ENCODE results near the gene LCE4A.

The LCE4A gene

DNA sequence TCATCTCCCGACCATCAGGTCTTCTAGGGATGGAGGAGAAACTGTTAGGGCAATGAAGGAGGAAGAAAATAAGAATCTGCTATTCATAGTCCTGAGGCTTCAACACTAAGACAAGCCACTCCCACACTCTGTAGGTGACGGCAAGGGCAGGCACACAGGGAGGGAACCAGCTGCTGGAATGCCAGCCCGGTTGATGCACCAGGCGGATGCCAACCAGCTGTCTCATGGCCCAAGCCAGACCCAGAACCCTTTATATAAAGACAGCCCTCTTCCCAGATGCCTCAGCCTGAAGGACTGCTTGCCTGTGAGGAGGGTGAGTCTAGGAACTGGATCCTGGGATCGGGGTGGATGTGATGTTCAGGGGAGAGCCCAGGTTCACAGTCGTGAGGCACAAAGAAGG, 49.8 kb downstream of the LCE4A start, which contains the start of gene KPRP:
Gene KPRP (plus strand): TSS at position 279 of the 400 bp plus-strand sequence. CDS start 1,564 bp downstream, outside the sequence.
- Histone ChIP-seq H3K4me1 (ENCODE audit: insufficient read depth, low read length) (no peaks in the 10 kb centered on the region), H3K36me3 (ENCODE audit: insufficient read depth, low read length) (no peaks in the 10 kb centered on the region), H2AFZ (ENCODE audit: low read depth, low read length) (no peak within 1 kb of the TSS), H3K27me3 (ENCODE audit: insufficient read depth, low read length, poor library complexity) (no peaks in the 10 kb centered on the region), H3K79me2 (ENCODE audit: insufficient read depth, low read length) (no peaks in the 10 kb centered on the region), H3K27ac (ENCODE audit: low read length) (no peak within 1 kb of the TSS), H3K4me2 (ENCODE audit: insufficient read depth, low read length) (no peak within 1 kb of the TSS), H3K9me3 (ENCODE audit: insufficient read depth, low read length, severe bottlenecking) (no peaks in the 10 kb centered on the region), H3K9ac (ENCODE audit: low read depth, low read length) (no peak within 1 kb of the TSS), H3K4me3 (ENCODE audit: low read depth in 1 of 2, low read length in 2 of 2) (no peak within 1 kb of the TSS), H4K20me1 (ENCODE audit: insufficient read depth, low read length) (no peaks in the 10 kb centered on the region)
- DNase-seq, result no peak
- no peak for ATAC-seq (ENCODE audit: insufficient read depth, low read depth)
- TF ChIP-seq EZH2 (IDR thresholded peaks at IDR 0.05; ENCODE audit: borderline replicate concordance, low read depth, low read length, severe bottlenecking), result no peak
- TF ChIP-seq, protein P1, sequence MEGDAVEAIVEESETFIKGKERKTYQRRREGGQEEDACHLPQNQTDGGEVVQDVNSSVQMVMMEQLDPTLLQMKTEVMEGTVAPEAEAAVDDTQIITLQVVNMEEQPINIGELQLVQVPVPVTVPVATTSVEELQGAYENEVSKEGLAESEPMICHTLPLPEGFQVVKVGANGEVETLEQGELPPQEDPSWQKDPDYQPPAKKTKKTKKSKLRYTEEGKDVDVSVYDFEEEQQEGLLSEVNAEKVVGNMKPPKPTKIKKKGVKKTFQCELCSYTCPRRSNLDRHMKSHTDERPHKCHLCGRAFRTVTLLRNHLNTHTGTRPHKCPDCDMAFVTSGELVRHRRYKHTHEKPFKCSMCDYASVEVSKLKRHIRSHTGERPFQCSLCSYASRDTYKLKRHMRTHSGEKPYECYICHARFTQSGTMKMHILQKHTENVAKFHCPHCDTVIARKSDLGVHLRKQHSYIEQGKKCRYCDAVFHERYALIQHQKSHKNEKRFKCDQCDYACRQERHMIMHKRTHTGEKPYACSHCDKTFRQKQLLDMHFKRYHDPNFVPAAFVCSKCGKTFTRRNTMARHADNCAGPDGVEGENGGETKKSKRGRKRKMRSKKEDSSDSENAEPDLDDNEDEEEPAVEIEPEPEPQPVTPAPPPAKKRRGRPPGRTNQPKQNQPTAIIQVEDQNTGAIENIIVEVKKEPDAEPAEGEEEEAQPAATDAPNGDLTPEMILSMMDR (IDR thresholded peaks at IDR 0.05; ENCODE audit: borderline replicate concordance, extremely low read depth, low read length, poor library complexity, severe bottlenecking), result no peak

DNA sequence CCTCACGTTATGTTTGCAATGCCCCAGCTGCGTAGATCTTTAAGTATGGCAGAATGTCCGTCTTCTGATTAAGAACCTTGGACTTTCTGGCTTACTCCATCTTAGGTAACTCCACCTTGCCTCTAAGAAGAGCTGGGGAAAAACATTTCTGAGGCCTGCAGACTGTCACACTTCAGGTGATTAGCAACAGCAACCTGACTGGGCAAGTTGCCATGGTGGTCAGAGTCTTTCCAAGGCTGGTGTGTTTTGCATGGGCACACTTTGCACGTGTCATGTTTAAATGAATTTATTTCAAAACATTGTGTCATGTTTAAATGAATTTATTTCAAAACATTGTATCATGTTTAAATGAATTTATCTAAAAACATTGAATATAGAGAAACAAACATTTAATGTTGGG, 50.7 kb downstream of the LCE4A start:
- no peaks in the 10 kb centered on the region for H3K9me3 ChIP-seq (ENCODE audit: insufficient read depth, low read length, severe bottlenecking)
- no peak overlapping the region for H2AFZ ChIP-seq (ENCODE audit: low read depth, low read length)
- no peak overlapping the region for H3K4me2 ChIP-seq (ENCODE audit: insufficient read depth, low read length)
- DNase-seq (no peak), ATAC-seq (ENCODE audit: insufficient read depth, low read depth) (no peak)
- H3K4me1 ChIP-seq (ENCODE audit: insufficient read depth, low read length), result no peaks in the 10 kb centered on the region
- no peaks in the 10 kb centered on the region for H4K20me1 ChIP-seq (ENCODE audit: insufficient read depth, low read length)
- TF ChIP-seq EZH2 (IDR thresholded peaks at IDR 0.05; ENCODE audit: borderline replicate concordance, low read depth, low read length, severe bottlenecking), result no peak
- TF ChIP-seq, protein P1 (IDR thresholded peaks at IDR 0.05; ENCODE audit: borderline replicate concordance, extremely low read depth, low read length, poor library complexity, severe bottlenecking), result no peak
- H3K79me2 ChIP-seq (ENCODE audit: insufficient read depth, low read length), result no peaks in the 10 kb centered on the region
- no peak overlapping the region for H3K27ac ChIP-seq (ENCODE audit: low read length)
- H3K27me3 ChIP-seq (ENCODE audit: insufficient read depth, low read length, poor library complexity), result no peaks in the 10 kb centered on the region
- no peaks in the 10 kb centered on the region for H3K36me3 ChIP-seq (ENCODE audit: insufficient read depth, low read length)
- no peak overlapping the region for H3K9ac ChIP-seq (ENCODE audit: low read depth, low read length)
- no peak overlapping the region for H3K4me3 ChIP-seq (ENCODE audit: low read depth in 1 of 2, low read length in 2 of 2)

Data from DND-41 (cell line).